Activated T-helper 9 cell treated with anti-CD3 and anti-CD28 coated beads, Interleukin-2, amount 50 U/mL, for 16 hours (primary cell): ENCODE results near the gene POU3F2.

ENCODE experiments used
- DNase-seq: peaks from one replicate; pipeline ENCODE4 v3.0.0-alpha.2; 2020; ENCODE audit warnings: low read depth

POU3F2 gene

GRCh38 chr6:98844244-98845210 lies 10.2 kb downstream of the POU3F2 start:
- no peak for DNase-seq

GRCh38 chr6:98845211-98846020 lies 11.0 kb downstream of the POU3F2 start:
- peak; percentile 46 for DNase-seq

GRCh38 chr6:98846021-98846380 lies 11.6 kb downstream of the POU3F2 start:
- DNase-seq, result no peak

DNA sequence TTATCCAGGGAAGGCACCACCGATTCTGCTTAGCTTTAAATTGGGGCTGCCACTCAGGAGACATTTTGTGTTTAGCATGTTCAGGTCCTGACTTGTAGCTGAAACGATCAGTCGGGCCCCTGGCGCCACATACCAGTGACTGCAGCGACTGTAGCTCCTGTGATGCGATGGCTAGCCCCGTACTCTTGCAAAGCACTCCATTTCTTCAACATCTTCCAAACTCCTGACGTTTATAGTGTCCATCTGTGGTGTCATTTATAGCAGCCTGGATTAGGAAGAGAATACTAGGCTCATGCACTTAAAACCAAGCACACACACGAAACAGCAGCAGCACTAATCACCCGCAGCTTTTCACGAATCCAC lies 13.0 kb downstream of the POU3F2 start:
- DNase-seq, result no peak

GRCh38 chr6:98847779-98848538 lies 13.6 kb downstream of the POU3F2 start:
- no peak for DNase-seq

GRCh38 chr6:98848539-98849242 lies 14.3 kb downstream of the POU3F2 start:
- DNase-seq, result no peak

- DNase-seq, result no peak
Observed at GRCh38 chr6:98864497-98864896, 30.1 kb downstream of the POU3F2 start.

GRCh38 chr6:98871057-98871456 lies 36.7 kb downstream of the POU3F2 start:
- DNase-seq, result no peak

DNA sequence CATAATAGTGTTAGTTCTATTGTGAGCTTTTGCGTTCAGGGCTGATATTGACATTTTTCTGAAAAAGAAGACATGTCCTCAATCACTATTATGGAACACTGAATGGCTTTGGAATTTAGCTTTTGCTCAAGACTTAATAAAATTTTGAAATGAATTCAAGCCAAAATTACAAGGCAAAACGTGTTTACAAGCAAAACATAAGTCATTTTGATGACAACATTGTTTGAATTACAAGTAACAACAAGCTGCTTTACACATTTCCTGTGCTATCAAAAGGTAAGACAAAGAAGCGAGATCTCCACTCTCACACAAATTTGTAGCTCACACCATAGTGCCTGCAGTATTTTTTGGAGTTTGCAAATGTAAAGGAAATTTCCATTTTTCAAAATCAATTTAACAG lies 37.4 kb downstream of the POU3F2 start:
- no peak for DNase-seq

GRCh38 chr6:98875375-98875774 lies 41.0 kb downstream of the POU3F2 start:
- DNase-seq, result no peak

DNA sequence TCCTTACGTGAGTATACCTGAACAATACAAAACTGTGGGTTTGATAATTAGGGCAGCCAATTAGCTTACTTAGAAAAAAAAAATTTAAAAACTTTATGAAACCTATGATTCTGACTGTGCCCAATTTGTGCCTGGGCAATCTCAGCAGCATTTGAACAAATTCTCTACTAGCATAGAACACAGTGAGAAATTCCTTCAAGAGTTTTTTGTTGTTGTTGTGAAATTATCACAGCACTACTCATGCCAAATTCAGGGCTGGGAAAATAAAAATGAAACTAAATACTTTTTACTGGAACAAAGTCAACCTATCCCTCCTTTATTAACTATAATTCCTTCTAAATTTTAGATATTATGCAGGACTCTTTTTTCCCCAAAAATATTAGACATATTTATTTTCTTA lies 42.9 kb downstream of the POU3F2 start:
- DNase-seq, result no peak

DNA sequence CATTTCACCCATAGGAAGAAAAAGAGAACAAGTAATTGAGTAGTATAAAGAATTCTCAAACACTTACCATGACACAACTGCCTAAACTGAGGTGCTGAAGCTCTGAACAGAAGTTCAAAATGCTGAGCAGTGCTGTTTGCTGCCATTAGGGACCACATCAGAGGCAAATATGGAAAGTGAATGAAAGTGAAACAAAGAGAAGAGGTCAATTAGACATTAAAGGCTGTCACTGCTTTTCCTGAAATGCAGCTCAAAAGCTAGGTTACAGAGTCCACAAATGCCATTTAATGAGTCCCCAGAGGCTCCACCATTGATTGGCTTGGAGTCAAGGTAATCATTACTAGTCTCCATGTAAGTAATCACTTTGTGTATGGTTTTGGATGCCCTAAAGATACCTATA lies 46.1 kb downstream of the POU3F2 start:
- DNase-seq, result no peak

- no peak for DNase-seq
Observed at GRCh38 chr6:98885330-98885729, 51.0 kb downstream of the POU3F2 start.

GRCh38 chr6:98887650-98888049 lies 53.3 kb downstream of the POU3F2 start:
- no peak for DNase-seq
